Hepatocyte (in vitro differentiated cells): ENCODE measurements around the gene ZNF530. TPM values are rescaled to one million over a fixed set of nuclear protein-coding genes. Genes with fewer than 3 reads are reported as not detected.

Experiments
- DNase-seq: peaks from one replicate; pipeline ENCODE4 v3.0.0-alpha.2; 2016; ENCODE audit warnings: low spot score
- H2AFZ ChIP-seq: fragments of 200-600 bp; sonication (generic); 2 replicates; pipeline ENCODE4 v1.6.0; 2016; ENCODE audit warnings: antibody characterized with exemption, mild to moderate bottlenecking
- H3K27ac ChIP-seq: fragments of 200-600 bp; sonication (generic); 2 replicates; pipeline ENCODE4 v1.5.1; 2016; ENCODE audit warnings: mild to moderate bottlenecking
- H3K27me3 ChIP-seq: fragments of 200-600 bp; sonication (generic); 2 replicates; pipeline ENCODE4 v1.6.1; 2016
- H3K36me3 ChIP-seq: fragments of 200-600 bp; sonication (generic); replicated peaks from 2 replicates; pipeline ENCODE4 v1.5.1; 2016; ENCODE audit warnings: low read depth; ENCODE audit not compliant: insufficient read depth
- H3K4me1 ChIP-seq: fragments of 200-600 bp; sonication (generic); 2 replicates; pipeline ENCODE4 v1.5.1; 2016; ENCODE audit warnings: mild to moderate bottlenecking, moderate library complexity; ENCODE audit not compliant: insufficient read depth
- H3K4me2 ChIP-seq: fragments of 200-600 bp; sonication (generic); 2 replicates; pipeline ENCODE4 v1.6.0; 2016
- H3K4me3 ChIP-seq: fragments of 200-600 bp; sonication (generic); 2 replicates; pipeline ENCODE4 v1.5.1; 2016; ENCODE audit warnings: mild to moderate bottlenecking
- H3K79me2 ChIP-seq: fragments of 200-600 bp; sonication (generic); 2 replicates; pipeline ENCODE4 v1.6.0; 2017; ENCODE audit warnings: mild to moderate bottlenecking
- H3K9me2 ChIP-seq: fragments of 200-600 bp; sonication (generic); replicated peaks from 2 replicates; pipeline ENCODE4 v1.6.0; 2017; ENCODE audit warnings: mild to moderate bottlenecking; ENCODE audit not compliant: insufficient read depth
- H3K9me3 ChIP-seq: fragments of 200-600 bp; sonication (generic); 2 replicates; pipeline ENCODE4 v1.5.1; 2016; ENCODE audit warnings: low read depth, mild to moderate bottlenecking
- H4K20me1 ChIP-seq: fragments of 200-600 bp; sonication (generic); 2 replicates; pipeline ENCODE4 v1.6.0; 2016; ENCODE audit warnings: mild to moderate bottlenecking; ENCODE audit not compliant: insufficient read depth, poor library complexity, severe bottlenecking
- EZH2 ChIP-seq: fragments of 200-600 bp; sonication (generic); IDR thresholded peaks from 2 replicates; pipeline ENCODE4 v1.6.1; 2016; ENCODE audit warnings: antibody characterized with exemption, mild to moderate bottlenecking, borderline replicate concordance
- EZH2phosphoT487 ChIP-seq: fragments of 200-600 bp; sonication (generic); IDR thresholded peaks from one replicate; pipeline ENCODE4 v1.6.1; 2018; ENCODE audit warnings: antibody characterized with exemption, mild to moderate bottlenecking, low read depth, moderate library complexity; ENCODE audit not compliant: unreplicated experiment, severe bottlenecking
- WGBS: methylation state at CpG from one replicate; pipeline ENCODE4 v1.1.6; 2016; ENCODE audit warnings: low lambda C conversion rate; ENCODE audit errors: missing lambda C conversion rate; 5-methylcytosine and 5-hydroxymethylcytosine counted together
- polyA plus RNA-seq: library from polyadenylated mRNA; unstranded; fragments of >200 nt; fragmentation: Nextera tagmentation; extraction: Ambion mirVana; gene quantifications from 2 replicates; pipeline ENCODE4 v1.2.1, GENCODE V29; 2016
- total RNA-seq: library from RNA; depleted of rRNA; stranded (reverse); fragments of >200 nt; gene quantifications from 2 replicates; pipeline ENCODE4 v1.2.3, GENCODE V29; 2014
- TF ChIP-seq, protein P1 (sequence below): fragments of 200-600 bp; sonication (generic); IDR thresholded peaks from 2 replicates; pipeline ENCODE4 v1.5.1; 2016; ENCODE audit warnings: antibody characterized with exemption, mild to moderate bottlenecking; ENCODE audit not compliant: poor library complexity

Gene ZNF530
- total RNA-seq (1.3 and 1.8 TPM in 2 replicates), polyA plus RNA-seq (1.3 and 2.8 TPM in 2 replicates)

DNA sequence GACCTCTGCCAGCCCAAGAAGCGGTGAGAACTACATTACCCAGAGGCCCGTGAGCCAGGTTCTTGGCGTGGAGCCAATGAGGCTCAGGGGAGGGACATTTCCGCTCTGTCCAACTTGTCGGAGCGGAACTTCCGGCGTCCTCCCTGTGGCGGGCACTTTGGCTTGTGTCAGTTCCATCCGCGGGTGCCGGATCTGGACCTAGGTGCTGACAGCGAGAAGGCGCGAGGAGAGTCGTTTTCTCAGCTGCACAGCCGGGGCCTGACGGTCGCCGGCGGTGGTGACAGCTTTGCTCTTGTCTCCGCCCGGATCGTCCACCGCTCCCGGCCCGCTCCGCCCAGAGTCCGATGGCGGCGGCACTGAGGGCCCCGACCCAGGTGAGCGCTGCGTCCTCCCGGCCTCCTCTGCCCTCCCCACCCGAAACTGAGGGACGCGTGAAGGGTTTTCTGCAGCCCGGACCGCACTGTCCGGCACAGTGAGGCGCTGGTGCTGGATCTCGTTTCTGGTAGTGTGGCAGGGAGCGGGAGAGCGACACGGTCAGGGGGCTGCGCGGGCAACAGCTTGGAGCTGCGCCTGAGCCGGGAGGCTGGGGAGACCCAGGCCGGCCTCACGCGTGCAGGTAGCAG, at the start of gene ZNF530:
Gene ZNF530 (plus strand): TSS at position 125 of the 623 bp plus-strand sequence. CDS start 4,461 bp downstream, outside the sequence.
- no peak for TF ChIP-seq EZH2
- no peak for TF ChIP-seq EZH2phosphoT487
- TF ChIP-seq, protein P1, sequence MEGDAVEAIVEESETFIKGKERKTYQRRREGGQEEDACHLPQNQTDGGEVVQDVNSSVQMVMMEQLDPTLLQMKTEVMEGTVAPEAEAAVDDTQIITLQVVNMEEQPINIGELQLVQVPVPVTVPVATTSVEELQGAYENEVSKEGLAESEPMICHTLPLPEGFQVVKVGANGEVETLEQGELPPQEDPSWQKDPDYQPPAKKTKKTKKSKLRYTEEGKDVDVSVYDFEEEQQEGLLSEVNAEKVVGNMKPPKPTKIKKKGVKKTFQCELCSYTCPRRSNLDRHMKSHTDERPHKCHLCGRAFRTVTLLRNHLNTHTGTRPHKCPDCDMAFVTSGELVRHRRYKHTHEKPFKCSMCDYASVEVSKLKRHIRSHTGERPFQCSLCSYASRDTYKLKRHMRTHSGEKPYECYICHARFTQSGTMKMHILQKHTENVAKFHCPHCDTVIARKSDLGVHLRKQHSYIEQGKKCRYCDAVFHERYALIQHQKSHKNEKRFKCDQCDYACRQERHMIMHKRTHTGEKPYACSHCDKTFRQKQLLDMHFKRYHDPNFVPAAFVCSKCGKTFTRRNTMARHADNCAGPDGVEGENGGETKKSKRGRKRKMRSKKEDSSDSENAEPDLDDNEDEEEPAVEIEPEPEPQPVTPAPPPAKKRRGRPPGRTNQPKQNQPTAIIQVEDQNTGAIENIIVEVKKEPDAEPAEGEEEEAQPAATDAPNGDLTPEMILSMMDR, result no peak
- Histone ChIP-seq H3K9me2 (no peaks in the 10 kb centered on the region), H3K4me3 (peak within 1 kb of the TSS; percentile 73), H4K20me1 (no peaks in the 10 kb centered on the region), H3K4me2 (peak within 1 kb of the TSS; percentile 95), H3K4me1 (no peaks in the 10 kb centered on the region), H3K27ac (no peak within 1 kb of the TSS), H2AFZ (peak within 1 kb of the TSS; percentile 91), H3K36me3 (no peaks in the 10 kb centered on the region), H3K27me3 (no peaks in the 10 kb centered on the region), H3K9me3 (peaks cover 3% of the 10 kb centered on the region), H3K79me2 (peaks cover 8% of the 10 kb centered on the region)
- DNase-seq, result peak; percentile 96
- WGBS, result 1% methylated on average over 53 of the region's 53 CpGs

GRCh38 chr19:57552432-57552831, 47.3 kb upstream of the ZNF530 start:
- 100% methylated on average over 2 of the region's 2 CpGs for WGBS
- Histone ChIP-seq H3K4me3 (no peak overlapping the region), H3K36me3 (peaks cover 20% of the 10 kb centered on the region), H3K9me2 (no peaks in the 10 kb centered on the region), H3K79me2 (peaks cover 9% of the 10 kb centered on the region), H4K20me1 (no peaks in the 10 kb centered on the region), H3K4me2 (no peak overlapping the region), H3K9me3 (peaks cover 28% of the 10 kb centered on the region), H3K27ac (no peak overlapping the region), H3K4me1 (no peaks in the 10 kb centered on the region), H3K27me3 (no peaks in the 10 kb centered on the region), H2AFZ (no peak overlapping the region)
- DNase-seq, result no peak
- TF ChIP-seq EZH2, result no peak
- TF ChIP-seq, protein P1, result no peak
- TF ChIP-seq EZH2phosphoT487, result no peak

GRCh38 chr19:57557659-57558058, 42.0 kb upstream of the ZNF530 start:
- H4K20me1 ChIP-seq, result peaks cover 2% of the 10 kb centered on the region
- H2AFZ ChIP-seq, result no peak overlapping the region
- peak overlapping the region; percentile 97 for H3K4me2 ChIP-seq
- WGBS, result 68% methylated on average over 5 of the region's 5 CpGs
- peaks cover 12% of the 10 kb centered on the region for H3K4me1 ChIP-seq
- no peak for TF ChIP-seq EZH2phosphoT487
- TF ChIP-seq EZH2, result no peak
- TF ChIP-seq, protein P1, result no peak
- DNase-seq, result no peak
- peaks cover 30% of the 10 kb centered on the region for H3K79me2 ChIP-seq
- no peaks in the 10 kb centered on the region for H3K27me3 ChIP-seq
- H3K27ac ChIP-seq, result peak overlapping the region; percentile 69
- H3K9me2 ChIP-seq, result no peaks in the 10 kb centered on the region
- no peak overlapping the region for H3K4me3 ChIP-seq
- peaks cover 7% of the 10 kb centered on the region for H3K36me3 ChIP-seq
- peaks cover 13% of the 10 kb centered on the region for H3K9me3 ChIP-seq

DNA sequence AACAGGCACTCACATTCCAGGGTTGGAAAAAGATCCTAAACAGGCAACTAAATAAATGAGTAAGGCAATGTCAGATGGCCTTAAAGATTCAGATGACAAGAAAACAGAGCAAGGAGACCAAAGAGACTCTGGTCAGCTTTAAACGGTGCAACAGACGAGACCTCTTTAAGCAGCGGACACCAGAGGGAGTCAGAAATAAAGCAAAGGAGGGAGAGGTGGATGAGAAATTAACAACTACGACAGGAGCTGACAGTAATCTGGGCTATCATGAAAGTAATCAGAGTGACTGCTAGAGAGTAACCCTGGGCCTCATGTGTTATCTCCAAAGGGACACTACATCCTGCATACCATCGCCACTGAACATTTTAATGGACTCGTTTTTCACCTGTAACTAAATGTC, 41.2 kb upstream of the ZNF530 start:
- peak; percentile 16 for DNase-seq
- Histone ChIP-seq H3K79me2 (peaks cover 30% of the 10 kb centered on the region), H3K36me3 (peaks cover 6% of the 10 kb centered on the region), H3K27me3 (no peaks in the 10 kb centered on the region), H3K4me1 (peaks cover 12% of the 10 kb centered on the region), H3K4me2 (peak overlapping the region; percentile 97), H3K9me3 (peaks cover 10% of the 10 kb centered on the region), H3K4me3 (peak overlapping the region; percentile 84), H3K9me2 (no peaks in the 10 kb centered on the region), H2AFZ (peak overlapping the region; percentile 91), H4K20me1 (peaks cover 2% of the 10 kb centered on the region), H3K27ac (peak overlapping the region; percentile 69)
- TF ChIP-seq, protein P1, result peak; percentile 26
- TF ChIP-seq EZH2phosphoT487, result no peak
- WGBS, result 31% methylated on average over 6 of the region's 6 CpGs
